Karpas-422 (cell line): ENCODE data around the gene FAM217A. TPM values are rescaled to one million over a fixed set of nuclear protein-coding genes. Genes with fewer than 3 reads are reported as not detected.
"Not testable (repeated sequence)": the region's sequence is repeated elsewhere in the genome, so short reads cannot be mapped to it uniquely, and the experiment has no call there.

ENCODE experiments used
- DNase-seq: peaks from one replicate; pipeline ENCODE4 v3.0.0-alpha.2; 2015
- H2AFZ ChIP-seq: fragments of 200-600 bp; sonication (generic); 2 replicates; pipeline ENCODE4 v1.6.1; 2014; ENCODE audit warnings: antibody characterized with exemption, low read length, mixed read lengths
- H3K27ac ChIP-seq: fragments of 200-600 bp; sonication (generic); 2 replicates; pipeline ENCODE4 v1.5.1; 2014; ENCODE audit warnings: mild to moderate bottlenecking, low read length, moderate library complexity
- H3K27me3 ChIP-seq: fragments of 200-600 bp; sonication (generic); 2 replicates; pipeline ENCODE4 v1.6.1; 2014; ENCODE audit warnings: low read length, mixed read lengths
- H3K36me3 ChIP-seq: fragments of 200-600 bp; sonication (generic); 2 replicates; pipeline ENCODE4 v1.6.1; 2014; ENCODE audit warnings: low read length, mixed read lengths; ENCODE audit not compliant: insufficient read depth
- H3K4me1 ChIP-seq: fragments of 200-600 bp; sonication (generic); 2 replicates; pipeline ENCODE4 v1.6.1; 2014; ENCODE audit warnings: mild to moderate bottlenecking, low read length, mixed read lengths
- H3K4me2 ChIP-seq: fragments of 200-600 bp; sonication (generic); 2 replicates; pipeline ENCODE4 v1.6.1; 2014; ENCODE audit warnings: low read length, low read depth, mild to moderate bottlenecking; ENCODE audit not compliant: poor library complexity, severe bottlenecking
- H3K4me3 ChIP-seq: fragments of 200-600 bp; sonication (generic); 2 replicates; pipeline ENCODE4 v1.5.1; 2014; ENCODE audit warnings: mild to moderate bottlenecking, antibody characterized with exemption, low read length, mixed read lengths
- H3K79me2 ChIP-seq: fragments of 200-600 bp; sonication (generic); 2 replicates; pipeline ENCODE4 v1.6.1; 2014; ENCODE audit warnings: mild to moderate bottlenecking, low read length, mixed read lengths
- H3K9ac ChIP-seq: fragments of 200-600 bp; sonication (generic); 2 replicates; pipeline ENCODE4 v1.6.0; 2014; ENCODE audit warnings: low read length
- H3K9me2 ChIP-seq: fragments of 200-600 bp; sonication (generic), shearing (Covaris generic); replicated peaks from 2 replicates; pipeline ENCODE4 v1.6.0; 2014; ENCODE audit warnings: mild to moderate bottlenecking, low read length, moderate library complexity; ENCODE audit not compliant: insufficient read depth
- H3K9me3 ChIP-seq: fragments of 300-700, 200-600 bp; sonication (generic); 2 replicates; pipeline ENCODE4 v1.6.1; 2014; ENCODE audit warnings: low read length, mixed read lengths
- H4K20me1 ChIP-seq: fragments of 200-600 bp; sonication (generic); 2 replicates; pipeline ENCODE4 v1.6.1; 2014; ENCODE audit warnings: mild to moderate bottlenecking, antibody characterized with exemption, low read length, low read depth; ENCODE audit not compliant: insufficient read depth
- total RNA-seq: library from RNA; depleted of rRNA; stranded (reverse); fragments of >200 nt; shearing (Covaris generic); gene quantifications from 2 replicates; pipeline ENCODE4 v1.2.3, GENCODE V29; 2014; ENCODE audit warnings: low replicate concordance

FAM217A gene
- total RNA-seq, 1 experiment from 2014 or later: not detected

DNA sequence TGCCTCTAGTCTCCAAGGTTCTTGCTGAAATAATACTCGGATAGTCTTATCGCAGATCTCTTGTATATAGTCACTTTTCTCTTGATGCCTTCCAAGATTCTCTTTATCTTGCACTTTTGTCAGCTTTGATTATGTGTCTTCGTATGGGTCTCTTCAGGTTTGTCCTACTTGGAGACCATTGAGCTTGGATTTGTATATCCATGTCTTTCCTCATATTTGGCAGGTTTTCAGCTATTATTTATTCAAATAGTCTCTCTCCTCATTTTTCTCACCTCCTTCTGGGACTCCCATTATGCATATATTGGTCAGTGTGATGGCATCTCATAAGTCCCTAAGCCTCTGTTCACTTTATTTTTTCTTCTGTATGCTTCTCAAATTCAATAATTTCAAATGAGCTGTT lies 33.4 kb upstream of the FAM217A start:
- Histone ChIP-seq H2AFZ (no peak overlapping the region), H4K20me1 (no peaks in the 10 kb centered on the region), H3K27ac (no peak overlapping the region), H3K4me3 (no peak overlapping the region), H3K79me2 (no peaks in the 10 kb centered on the region), H3K36me3 (no peaks in the 10 kb centered on the region), H3K9ac (no peak overlapping the region), H3K9me2 (no peaks in the 10 kb centered on the region), H3K4me2 (no peak overlapping the region), H3K27me3 (no peaks in the 10 kb centered on the region), H3K4me1 (no peaks in the 10 kb centered on the region), H3K9me3 (no peaks in the 10 kb centered on the region)
- no peak for DNase-seq

DNA sequence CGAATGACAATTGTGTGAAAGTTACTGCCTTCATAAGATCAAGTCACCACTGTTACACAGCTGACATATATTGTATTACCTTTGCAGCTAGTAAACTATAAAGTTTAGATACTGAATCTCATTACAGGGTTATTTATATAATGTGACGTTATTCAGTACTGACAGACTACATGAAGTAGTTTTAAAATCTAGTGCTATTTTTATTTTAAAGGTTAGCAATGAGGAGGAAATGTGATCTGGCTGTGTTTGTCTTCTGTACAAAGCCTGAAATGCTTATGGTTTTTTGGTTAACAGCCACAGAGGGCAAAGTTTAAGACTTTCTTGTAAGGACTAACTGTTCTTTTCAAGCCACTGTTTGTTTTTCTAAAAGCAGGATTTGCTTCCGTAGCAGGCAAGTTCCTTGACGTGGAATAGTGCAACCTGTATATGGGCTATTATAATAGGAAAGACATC lies 30.5 kb upstream of the FAM217A start:
- not testable (repeated sequence) for H3K27ac ChIP-seq, H3K9me3 ChIP-seq, H3K4me3 ChIP-seq, H3K27me3 ChIP-seq, H2AFZ ChIP-seq, H3K9ac ChIP-seq, H3K4me2 ChIP-seq, H3K36me3 ChIP-seq, H3K79me2 ChIP-seq, H4K20me1 ChIP-seq, H3K9me2 ChIP-seq, DNase-seq, H3K4me1 ChIP-seq

DNA sequence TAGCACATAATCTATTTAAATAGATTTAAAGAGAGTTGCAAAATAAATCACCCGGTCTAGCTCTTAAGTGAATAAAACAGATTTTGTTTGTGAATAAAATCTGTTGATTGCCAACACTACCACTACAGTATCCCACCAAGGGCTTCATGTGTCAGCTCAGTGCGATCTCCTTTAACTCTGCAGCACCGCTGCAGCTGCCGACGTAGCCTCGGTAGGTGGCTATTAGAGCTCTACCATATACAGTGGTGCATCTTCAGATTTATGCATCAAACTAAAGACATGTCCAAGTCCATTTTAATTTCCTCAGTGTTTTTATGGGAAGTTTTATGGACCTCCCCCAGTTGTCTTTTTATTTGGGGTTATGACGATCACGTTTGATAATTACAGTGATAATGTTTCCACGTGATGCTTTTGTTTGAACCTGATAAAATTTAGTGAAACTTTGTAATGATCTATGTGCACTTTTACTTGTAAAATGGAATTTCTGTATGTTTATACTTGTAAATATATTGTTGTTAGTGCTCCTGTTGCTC lies 29.7 kb upstream of the FAM217A start:
- no peak for DNase-seq
- Histone ChIP-seq H3K9me3 (no peaks in the 10 kb centered on the region), H3K9me2 (no peaks in the 10 kb centered on the region), H3K4me1 (no peaks in the 10 kb centered on the region), H3K36me3 (no peaks in the 10 kb centered on the region), H3K4me3 (no peak overlapping the region), H3K79me2 (no peaks in the 10 kb centered on the region), H3K27me3 (no peaks in the 10 kb centered on the region), H3K27ac (no peak overlapping the region), H4K20me1 (no peaks in the 10 kb centered on the region), H3K4me2 (no peak overlapping the region), H2AFZ (no peak overlapping the region), H3K9ac (no peak overlapping the region)

DNA sequence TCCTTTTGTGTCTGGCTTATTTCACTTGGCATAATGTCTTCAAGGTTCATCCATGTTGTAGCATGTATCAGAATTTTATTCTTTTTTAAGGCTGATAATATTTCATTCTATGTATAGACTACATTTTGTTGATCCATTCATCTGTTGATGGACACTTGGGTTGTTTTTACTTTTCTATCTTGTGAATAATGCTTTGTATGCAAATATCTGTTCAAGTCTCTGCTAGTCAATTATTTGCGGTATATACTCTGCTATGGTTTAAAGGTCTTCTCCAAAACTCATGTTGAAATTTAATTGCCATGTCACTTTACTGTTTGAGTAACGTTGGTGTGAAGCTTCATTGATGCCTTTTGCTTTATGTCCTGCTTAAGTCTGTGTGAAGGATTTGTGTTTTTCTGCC lies 28.9 kb upstream of the FAM217A start:
- no peak for DNase-seq

DNA sequence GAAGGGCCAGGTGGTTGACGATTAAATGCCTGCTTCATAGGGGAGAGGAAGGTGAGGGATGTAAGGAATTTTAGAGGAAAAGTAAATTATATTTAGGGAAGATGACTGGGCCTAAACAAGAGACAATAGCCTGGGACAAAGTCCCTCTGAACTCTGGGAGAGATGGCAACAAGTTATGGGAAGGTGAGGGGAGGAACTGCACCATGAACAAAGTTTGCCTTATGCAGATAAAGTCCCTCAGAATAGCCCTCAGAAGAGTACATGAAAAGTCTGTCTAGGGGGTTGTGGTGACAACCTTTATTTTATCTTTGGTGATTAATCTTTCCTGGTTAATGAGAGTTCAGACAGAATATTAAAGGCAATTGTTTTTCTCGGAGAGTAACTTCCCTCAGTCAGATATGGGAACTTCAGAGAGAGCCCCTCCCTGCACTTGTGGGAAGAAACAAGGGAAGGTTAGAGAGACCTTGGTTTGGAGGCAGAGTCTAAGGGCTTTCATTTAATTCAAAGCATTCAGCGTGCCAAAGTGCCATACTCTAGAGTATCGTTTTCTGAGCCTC lies 27.1 kb upstream of the FAM217A start:
- Histone ChIP-seq H3K4me2 (no peak overlapping the region), H3K79me2 (no peaks in the 10 kb centered on the region), H3K4me1 (no peaks in the 10 kb centered on the region), H3K27me3 (no peaks in the 10 kb centered on the region), H3K9me3 (no peaks in the 10 kb centered on the region), H3K27ac (no peak overlapping the region), H3K9me2 (no peaks in the 10 kb centered on the region), H2AFZ (no peak overlapping the region), H3K4me3 (no peak overlapping the region), H4K20me1 (no peaks in the 10 kb centered on the region), H3K9ac (no peak overlapping the region), H3K36me3 (no peaks in the 10 kb centered on the region)
- no peak for DNase-seq

More for the DNA sequence above, 28.9 kb upstream of the FAM217A start:
- Histone ChIP-seq H3K79me2 (no peaks in the 10 kb centered on the region), H3K4me2 (no peak overlapping the region), H3K4me1 (no peaks in the 10 kb centered on the region), H3K9ac (no peak overlapping the region), H3K27ac (no peak overlapping the region), H4K20me1 (no peaks in the 10 kb centered on the region), H3K9me3 (no peaks in the 10 kb centered on the region), H3K4me3 (no peak overlapping the region), H3K27me3 (no peaks in the 10 kb centered on the region), H2AFZ (no peak overlapping the region), H3K36me3 (no peaks in the 10 kb centered on the region), H3K9me2 (no peaks in the 10 kb centered on the region)

DNA sequence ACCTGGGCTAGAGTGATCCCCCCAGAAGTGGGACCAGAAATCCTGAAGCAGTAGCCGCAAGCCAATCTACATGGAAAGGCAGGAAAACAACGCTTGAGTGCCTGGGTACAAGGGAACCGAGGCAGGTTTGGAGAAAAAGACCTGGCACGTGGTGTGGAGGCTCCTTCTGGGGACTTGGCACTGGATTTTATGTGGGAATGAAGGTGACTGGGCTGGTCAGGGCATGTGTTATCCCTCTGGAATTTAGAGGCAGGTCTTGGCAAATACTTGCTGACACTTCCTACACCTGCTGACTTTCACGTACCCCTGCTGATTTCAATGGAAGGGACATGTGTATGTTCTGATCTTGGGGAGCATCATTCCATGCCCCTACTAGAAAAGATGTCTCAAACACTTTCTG lies 25.0 kb upstream of the FAM217A start:
- Histone ChIP-seq H3K9ac (no peak overlapping the region), H2AFZ (no peak overlapping the region), H3K27me3 (no peaks in the 10 kb centered on the region), H3K36me3 (no peaks in the 10 kb centered on the region), H4K20me1 (no peaks in the 10 kb centered on the region), H3K9me3 (no peaks in the 10 kb centered on the region), H3K4me2 (no peak overlapping the region), H3K4me3 (no peak overlapping the region), H3K9me2 (no peaks in the 10 kb centered on the region), H3K79me2 (no peaks in the 10 kb centered on the region), H3K27ac (no peak overlapping the region), H3K4me1 (no peaks in the 10 kb centered on the region)
- DNase-seq: no peak

DNA sequence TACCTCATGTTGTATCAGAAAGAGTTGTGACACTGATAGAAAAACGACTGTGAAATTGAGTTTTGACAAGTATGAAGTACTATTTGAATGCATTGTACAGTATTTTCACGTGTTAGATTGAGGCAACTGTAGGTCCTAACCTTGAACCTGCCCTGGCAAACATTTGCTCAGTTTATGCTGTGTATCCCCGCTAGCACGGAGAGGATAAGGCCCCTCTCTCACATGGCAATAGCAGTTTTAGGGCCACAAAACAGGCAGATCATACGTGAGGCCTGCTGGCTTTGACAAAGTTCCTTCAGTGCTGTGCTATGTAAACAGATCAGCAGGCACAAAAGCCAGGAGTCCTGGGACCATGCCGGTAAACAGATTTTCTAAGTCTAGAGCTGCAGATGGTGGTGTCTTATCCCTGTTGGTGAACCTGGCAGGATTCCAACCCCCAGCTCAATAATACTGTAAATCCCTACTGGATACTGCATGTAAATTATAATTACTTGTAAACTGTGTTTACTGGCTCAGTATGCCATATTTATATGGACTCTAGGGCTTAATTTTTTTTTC lies 23.8 kb upstream of the FAM217A start:
- Histone ChIP-seq H2AFZ (no peak overlapping the region), H3K27me3 (no peaks in the 10 kb centered on the region), H3K4me2 (no peak overlapping the region), H3K9me2 (no peaks in the 10 kb centered on the region), H3K9ac (no peak overlapping the region), H3K36me3 (no peaks in the 10 kb centered on the region), H3K4me1 (no peaks in the 10 kb centered on the region), H4K20me1 (no peaks in the 10 kb centered on the region), H3K27ac (no peak overlapping the region), H3K79me2 (no peaks in the 10 kb centered on the region), H3K4me3 (no peak overlapping the region), H3K9me3 (no peaks in the 10 kb centered on the region)
- no peak for DNase-seq

DNA sequence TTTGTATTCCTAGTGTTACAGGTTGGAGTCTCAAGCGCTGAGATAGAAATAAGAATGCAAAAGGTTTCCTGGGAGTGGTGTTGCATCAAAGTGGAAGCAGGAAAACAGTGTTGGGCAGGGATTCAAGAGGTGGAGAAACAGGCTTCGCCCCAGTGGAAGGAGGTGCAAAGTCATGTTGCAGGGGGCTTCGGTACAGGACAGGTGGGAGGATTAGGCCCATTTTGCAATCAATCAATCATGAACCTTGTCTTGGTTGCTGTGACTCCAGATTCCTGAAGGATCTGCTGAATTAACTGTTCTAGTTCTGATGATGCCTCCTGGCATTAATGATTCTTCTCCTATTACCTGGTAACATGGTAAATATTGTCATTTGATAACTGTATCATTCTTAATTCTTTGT lies 22.4 kb upstream of the FAM217A start:
- Histone ChIP-seq H3K4me1 (no peaks in the 10 kb centered on the region), H3K9ac (no peak overlapping the region), H4K20me1 (no peaks in the 10 kb centered on the region), H3K9me2 (no peaks in the 10 kb centered on the region), H3K9me3 (no peaks in the 10 kb centered on the region), H3K4me3 (no peak overlapping the region), H3K27me3 (no peaks in the 10 kb centered on the region), H3K4me2 (no peak overlapping the region), H3K27ac (no peak overlapping the region), H3K79me2 (no peaks in the 10 kb centered on the region), H3K36me3 (no peaks in the 10 kb centered on the region), H2AFZ (no peak overlapping the region)
- no peak for DNase-seq
